T47D (cell line): ENCODE data around the gene TBC1D9.

Experiments
- DNase-seq, 2 experiments: peaks; one replicate each; pipeline versions ENCODE4 v3.0.0 to v3.0.0-alpha.2; 2011 to 2012; ENCODE audit warnings: low read depth in 1 of 2, low spot score in 1 of 2
- JUND ChIP-seq: IDR thresholded peaks from 2 replicates; pipeline ENCODE4 v1.6.1; 2012; ENCODE audit warnings: low read depth
- in situ Hi-C: cut with HindIII; loops from 2 replicates; pipeline ENCODE4 v1.10.0; 2016; ENCODE audit warnings: low sequenced_read_pairs, low pct_unique_long_range_greater_than_20kb

Gene TBC1D9

GRCh38 chr4:140706276-140706625, 49.9 kb downstream of the TBC1D9 start:
- DNase-seq: no peak
- in situ Hi-C loops: no loop called here
- TF ChIP-seq JUND: no peak

- DNase-seq: no peak
- TF ChIP-seq JUND: no peak
- in situ Hi-C loops: no loop called here
These were observed 50.4 kb downstream of the TBC1D9 start for GRCh38 chr4:140705625-140706275.

DNA sequence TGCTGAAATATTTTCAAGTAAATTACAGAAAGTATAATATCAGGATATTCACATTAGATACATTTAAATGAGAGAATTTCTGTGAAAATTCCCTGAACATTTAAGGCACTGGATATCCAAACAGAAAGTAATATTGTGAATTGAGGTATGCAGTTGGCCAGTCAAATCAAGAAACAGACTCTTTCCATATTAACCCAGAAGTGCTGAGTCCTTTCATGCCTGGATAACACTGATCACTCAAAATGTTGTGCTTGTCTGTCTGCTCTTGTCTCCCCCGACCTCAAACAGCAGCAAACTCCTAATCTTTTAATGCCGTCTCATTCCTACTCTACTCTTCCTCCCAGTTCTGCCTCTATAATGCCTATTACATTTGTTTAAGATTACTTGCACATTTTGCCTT, 51.2 kb downstream of the TBC1D9 start:
- TF ChIP-seq JUND: no peak
- no peak for DNase-seq
- in situ Hi-C loops: no loop called here

DNA sequence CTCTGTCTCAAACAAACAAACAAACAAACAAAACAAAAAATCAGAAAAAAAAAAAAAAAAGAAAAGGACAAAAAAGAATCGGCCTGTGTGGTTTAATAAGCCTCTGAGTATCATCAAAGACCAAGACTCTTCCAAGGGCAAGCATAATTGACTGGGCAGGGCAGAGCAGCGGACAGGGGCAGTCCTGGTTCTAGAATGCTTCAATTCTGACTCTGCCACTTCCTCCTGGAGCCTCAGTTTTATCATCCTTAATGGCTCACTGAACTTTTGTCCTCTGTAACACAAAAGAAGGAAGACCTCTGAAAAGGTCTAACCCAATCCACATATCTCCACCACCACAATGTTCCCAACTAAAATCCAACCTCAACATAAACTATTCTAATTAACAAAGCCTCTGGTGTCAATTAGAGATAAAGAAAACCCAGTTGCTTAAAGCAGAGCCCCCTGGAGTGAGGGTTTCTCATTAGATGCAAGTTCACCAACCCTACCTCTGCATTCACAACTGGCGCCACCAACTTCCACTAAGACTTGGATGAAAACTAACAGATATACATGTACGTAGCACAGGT, 51.7 kb downstream of the TBC1D9 start:
- no peak for TF ChIP-seq JUND
- in situ Hi-C loops: no loop called here
- DNase-seq: no peak

DNA sequence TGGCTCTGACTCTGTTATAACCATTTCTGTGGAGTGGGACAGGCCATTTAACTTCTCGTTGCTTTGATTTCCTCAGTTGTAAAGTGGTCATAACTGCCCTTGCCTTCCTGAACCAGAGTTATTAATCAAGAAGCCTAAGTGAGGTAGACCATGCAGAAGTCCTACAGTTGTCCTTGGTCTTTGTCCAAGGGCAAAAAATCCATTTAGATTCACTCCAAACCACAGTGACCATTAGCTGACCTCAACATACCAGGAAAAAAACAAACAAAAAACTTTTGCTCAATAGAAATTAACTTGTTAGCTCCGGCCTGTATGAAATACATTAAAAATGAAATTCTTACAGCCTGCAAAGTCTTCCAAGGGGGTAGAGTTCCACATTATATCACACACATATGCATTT, 52.7 kb downstream of the TBC1D9 start:
- in situ Hi-C loops: no loop called here
- no peak for DNase-seq
- no peak for TF ChIP-seq JUND

DNA sequence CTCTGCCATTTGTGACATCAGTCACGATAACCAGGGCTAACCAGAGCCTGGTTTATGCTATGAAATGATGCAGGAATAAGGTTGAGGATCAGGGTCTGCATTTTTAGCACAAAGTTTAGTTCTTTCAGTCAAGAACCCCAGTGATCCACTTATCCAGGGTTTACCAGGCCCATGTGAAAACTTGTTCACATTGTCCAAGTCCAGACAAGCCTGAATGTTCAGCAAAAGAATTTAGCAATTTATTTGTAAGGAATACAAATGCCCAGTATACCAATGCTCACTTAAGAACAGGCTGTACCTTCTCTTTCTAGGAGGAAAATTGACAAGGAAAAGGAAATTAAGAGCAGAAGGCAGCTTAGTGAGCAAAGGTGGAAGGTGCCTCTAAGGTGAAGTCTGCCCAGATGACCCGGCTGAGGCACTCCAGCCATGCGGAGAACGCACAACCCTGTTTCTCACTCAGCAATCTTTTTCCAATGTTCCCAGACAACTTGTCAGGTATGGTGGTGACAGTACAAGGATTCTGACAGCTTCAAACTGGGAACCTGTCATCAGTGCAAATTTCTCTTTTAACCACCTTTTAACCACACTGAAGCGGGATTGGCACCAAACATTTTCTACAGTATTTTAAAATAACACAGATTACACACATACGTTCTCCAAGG, 54.0 kb downstream of the TBC1D9 start:
- in situ Hi-C loops: no loop called here
- DNase-seq: no peak
- TF ChIP-seq JUND: no peak

DNA sequence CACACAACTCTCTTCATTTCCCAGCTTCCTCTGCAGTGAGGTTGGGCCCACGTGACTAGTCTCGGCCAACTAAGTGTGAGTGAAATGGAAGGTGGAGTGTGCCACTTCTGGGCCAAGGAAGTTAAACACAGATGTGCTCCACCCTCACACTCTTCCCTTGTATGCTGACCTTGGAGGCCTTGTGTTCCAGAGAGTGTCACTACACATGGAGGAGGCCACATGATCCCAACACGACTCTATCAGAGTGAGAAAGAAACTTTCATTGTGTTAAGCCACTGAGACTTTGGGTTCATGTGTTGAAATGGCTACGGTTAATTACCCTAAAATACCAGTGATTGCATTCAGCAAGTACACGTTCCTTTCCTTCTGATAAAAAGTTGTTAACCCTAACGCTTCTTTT, 55.1 kb downstream of the TBC1D9 start:
- no peak for TF ChIP-seq JUND
- in situ Hi-C loops: no loop called here
- no peak for DNase-seq

- in situ Hi-C loops: no loop called here
- no peak for TF ChIP-seq JUND
- no peak for DNase-seq
These were observed 58.2 kb downstream of the TBC1D9 start for GRCh38 chr4:140697709-140698560.

DNA sequence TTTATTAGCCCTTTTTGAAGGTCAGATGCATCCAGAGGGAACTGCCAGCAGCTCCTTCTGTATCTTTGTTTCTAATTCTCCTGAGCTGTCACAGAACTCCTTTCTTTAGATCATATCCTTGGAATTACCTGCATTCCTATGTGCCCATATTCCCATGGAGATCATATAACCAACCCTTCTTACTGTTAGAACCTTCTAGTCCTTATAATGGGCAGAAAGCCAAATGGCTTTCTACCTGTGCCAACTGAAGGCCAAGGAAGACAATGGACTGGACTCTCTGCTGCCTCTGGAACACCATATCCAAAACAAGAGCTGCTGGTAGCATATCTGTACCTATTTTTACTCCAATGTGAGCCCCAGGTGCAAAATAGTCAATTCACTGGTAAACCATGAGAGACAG, 60.7 kb downstream of the TBC1D9 start:
- DNase-seq: peak in 1 of 2 experiments; percentile 9
- in situ Hi-C loops: no loop called here
- TF ChIP-seq JUND: no peak

GRCh38 chr4:140693562-140693961, 62.6 kb downstream of the TBC1D9 start:
- no peak for TF ChIP-seq JUND
- in situ Hi-C loops: no loop called here
- no peak for DNase-seq

GRCh38 chr4:140691369-140691768, 64.8 kb downstream of the TBC1D9 start:
- no peak for TF ChIP-seq JUND
- in situ Hi-C loops: no loop called here
- DNase-seq: peak in 1 of 2 experiments; percentile 37

DNA sequence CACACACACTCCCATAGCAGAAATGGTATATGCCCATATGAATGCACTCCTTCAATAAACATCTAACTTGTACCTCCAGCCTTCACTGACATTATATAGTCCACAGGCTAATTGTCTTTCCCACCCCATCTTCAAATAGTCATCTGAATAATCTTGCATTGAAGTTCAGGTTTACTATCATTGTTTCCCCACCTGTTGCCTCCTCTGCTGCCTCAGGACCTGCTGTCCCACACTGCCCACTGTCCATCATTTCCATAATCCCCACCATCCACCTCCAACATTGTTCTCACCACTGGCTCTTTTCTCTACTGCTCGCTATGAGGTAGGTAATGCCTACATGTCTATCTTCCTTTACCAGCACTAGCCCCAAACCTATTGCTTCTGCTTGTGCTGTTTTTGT, 66.1 kb downstream of the TBC1D9 start:
- in situ Hi-C loops: no loop called here
- no peak for TF ChIP-seq JUND
- DNase-seq: no peak

- no peak for TF ChIP-seq JUND
- peak in 1 of 2 experiments; percentile 6 for DNase-seq
- in situ Hi-C loops: no loop called here
These were observed 66.6 kb downstream of the TBC1D9 start for GRCh38 chr4:140689623-140690022.
